ENCODE data around the gene RAI2.

Gene RAI2

DNA sequence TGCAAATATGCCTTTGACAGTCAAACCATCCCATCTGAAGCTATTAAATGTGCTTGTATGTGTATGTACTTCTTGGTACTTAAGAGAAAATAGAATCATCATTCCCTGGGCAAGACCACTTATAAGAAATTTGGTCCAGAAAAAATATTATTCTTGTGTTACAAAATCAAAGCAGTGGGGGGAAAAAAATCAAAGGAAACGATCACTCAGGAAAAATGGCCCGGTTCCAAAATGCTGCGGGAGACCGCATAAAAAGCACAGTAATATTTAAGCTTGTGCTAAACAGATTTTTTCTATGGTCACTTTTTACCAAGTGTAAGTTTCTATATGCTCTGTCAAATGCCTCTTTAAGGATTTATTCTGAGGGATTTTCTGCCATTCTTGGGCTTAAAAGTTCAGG lies 36.1 kb downstream of the RAI2 start:
- no peak for DNase-seq (ENCODE audit: low read depth)
- TF ChIP-seq CTCF (IDR thresholded peaks at IDR 0.05; ENCODE audit: control insufficient read depth, insufficient read depth, low read depth, low read length, missing control alignments): no peak
- H3K4me3 ChIP-seq (ENCODE audit: control insufficient read depth, low read depth, low read length): no peak overlapping the region

GRCh38 chrX:17822351-17822750 lies 38.7 kb downstream of the RAI2 start:
- no peak for TF ChIP-seq CTCF (IDR thresholded peaks at IDR 0.05; ENCODE audit: control insufficient read depth, insufficient read depth, low read depth, low read length, missing control alignments)
- H3K4me3 ChIP-seq (ENCODE audit: control insufficient read depth, low read depth, low read length): no peak overlapping the region
- no peak for DNase-seq (ENCODE audit: low read depth)

DNA sequence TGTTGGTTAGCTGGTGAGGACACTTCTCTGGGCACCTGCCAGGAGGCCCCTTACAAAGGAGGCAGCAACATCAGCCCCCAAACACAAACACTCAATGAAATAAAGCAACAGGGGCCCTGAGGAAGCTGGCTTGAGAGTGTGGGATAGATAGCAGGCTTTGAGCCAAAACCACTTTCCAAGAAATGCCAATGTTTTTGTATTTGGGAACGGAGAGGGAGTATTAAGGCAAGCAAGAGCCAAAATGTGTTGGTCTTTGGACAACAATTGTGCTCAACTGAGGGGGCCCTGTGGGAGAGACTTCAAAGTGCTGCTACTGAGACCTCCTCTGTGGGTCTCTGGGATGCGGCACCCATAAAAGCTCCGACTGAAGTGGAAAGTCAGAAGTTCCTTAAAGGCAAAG lies 41.0 kb downstream of the RAI2 start:
- no peak for TF ChIP-seq CTCF (IDR thresholded peaks at IDR 0.05; ENCODE audit: control insufficient read depth, insufficient read depth, low read depth, low read length, missing control alignments)
- DNase-seq (ENCODE audit: low read depth): no peak

GRCh38 chrX:17818726-17819125 lies 42.4 kb downstream of the RAI2 start:
- no peak for TF ChIP-seq CTCF (IDR thresholded peaks at IDR 0.05; ENCODE audit: control insufficient read depth, insufficient read depth, low read depth, low read length, missing control alignments)

More for the DNA sequence above, 41.0 kb downstream of the RAI2 start:
- H3K4me3 ChIP-seq (ENCODE audit: control insufficient read depth, low read depth, low read length): no peak overlapping the region

DNA sequence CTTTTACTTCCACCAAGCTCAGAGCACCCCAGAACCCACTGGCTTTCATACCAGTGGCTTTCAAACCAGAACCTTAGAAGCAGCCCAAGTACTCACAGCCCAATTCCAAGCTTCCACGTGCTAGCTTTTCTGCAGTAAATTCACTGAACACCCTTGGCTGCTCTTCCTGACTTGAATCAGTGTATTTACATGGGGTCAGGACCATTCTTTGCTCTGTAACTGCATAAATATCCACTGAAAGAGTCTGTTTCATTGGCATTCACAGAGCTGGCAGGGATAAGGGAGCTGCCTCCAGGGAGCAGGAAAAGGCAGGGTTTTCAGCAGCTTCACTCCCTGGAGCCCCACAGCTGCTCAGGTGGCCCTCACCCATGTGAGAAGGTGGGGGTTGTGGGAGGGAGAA lies 43.8 kb downstream of the RAI2 start:
- H3K4me3 ChIP-seq (ENCODE audit: control insufficient read depth, low read depth, low read length): no peak overlapping the region
- DNase-seq (ENCODE audit: low read depth): no peak
- TF ChIP-seq CTCF (IDR thresholded peaks at IDR 0.05; ENCODE audit: control insufficient read depth, insufficient read depth, low read depth, low read length, missing control alignments): no peak

More at GRCh38 chrX:17818726-17819125, 42.4 kb downstream of the RAI2 start:
- H3K4me3 ChIP-seq (ENCODE audit: control insufficient read depth, low read depth, low read length): no peak overlapping the region
- DNase-seq (ENCODE audit: low read depth): no peak

DNA sequence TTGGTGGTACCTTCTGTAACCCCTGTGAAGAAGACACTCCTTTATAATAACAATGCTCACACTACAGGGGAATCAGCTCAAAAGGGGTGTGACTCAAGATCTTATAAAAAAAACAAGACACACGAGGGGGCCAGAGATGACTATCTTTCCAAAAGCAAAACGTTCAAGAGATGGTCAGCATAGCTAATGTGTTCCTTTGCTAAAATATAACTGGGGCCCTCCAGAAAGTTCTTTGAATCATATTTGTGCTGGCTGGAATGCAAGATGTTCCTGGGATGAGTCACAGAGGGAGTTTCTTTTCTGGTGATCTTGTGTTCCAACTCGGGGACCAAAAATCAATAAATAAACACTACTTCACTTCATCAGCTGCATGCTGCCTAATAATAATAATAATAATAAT lies 46.5 kb downstream of the RAI2 start:
- DNase-seq (ENCODE audit: low read depth): no peak
- no peak overlapping the region for H3K4me3 ChIP-seq (ENCODE audit: control insufficient read depth, low read depth, low read length)
- no peak for TF ChIP-seq CTCF (IDR thresholded peaks at IDR 0.05; ENCODE audit: control insufficient read depth, insufficient read depth, low read depth, low read length, missing control alignments)

DNA sequence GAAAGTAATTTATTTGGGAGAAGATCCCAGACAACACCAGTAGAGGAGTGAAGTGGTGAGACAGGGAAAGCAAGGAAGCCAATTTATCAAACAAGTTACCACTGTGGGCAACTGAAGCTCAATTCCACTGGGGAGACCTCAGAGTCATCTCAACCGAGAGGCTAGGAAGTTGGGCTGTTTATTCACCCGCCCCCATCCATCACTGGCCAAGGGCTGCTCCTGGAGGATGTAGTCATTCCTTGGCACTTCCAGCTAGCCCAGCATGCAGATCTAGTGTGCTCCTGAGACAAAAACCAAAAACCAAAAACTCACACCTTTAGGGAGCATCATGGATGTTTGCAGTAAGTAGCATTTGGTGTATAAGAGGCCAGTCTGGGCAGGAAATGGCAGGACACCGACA lies 47.0 kb downstream of the RAI2 start:
- DNase-seq (ENCODE audit: low read depth): no peak
- TF ChIP-seq CTCF (IDR thresholded peaks at IDR 0.05; ENCODE audit: control insufficient read depth, insufficient read depth, low read depth, low read length, missing control alignments): no peak

More for the DNA sequence above, 47.0 kb downstream of the RAI2 start:
- H3K4me3 ChIP-seq (ENCODE audit: control insufficient read depth, low read depth, low read length): no peak overlapping the region
